Liver (tissue), 9 donors: ENCODE data around the gene MED12L. TPM values are rescaled to one million over a fixed set of nuclear protein-coding genes. Genes with fewer than 3 reads are reported as not detected.

Experiments used
- DNase-seq: peaks from one replicate; pipeline ENCODE4 v3.0.0-alpha.2; 2017; ENCODE audit warnings: low spot score
- H3K27ac ChIP-seq, 2 donors: one replicate each; pipeline ENCODE4 v1.7.0; 2013; ENCODE audit warnings: inconsistent platforms in 2 of 2, low read length in 2 of 2, control low read depth in 1 of 2, low read depth in 1 of 2, mild to moderate bottlenecking in 1 of 2
- H3K27me3 ChIP-seq, 4 donors: one replicate each; pipeline versions ENCODE4 v1.6.1 to v1.7.0; 2013; ENCODE audit warnings: low read length in 3 of 4, inconsistent platforms in 1 of 4, mild to moderate bottlenecking in 1 of 4, moderate library complexity in 1 of 4; ENCODE audit not compliant: control insufficient read depth in 4 of 4, insufficient read depth in 4 of 4
- H3K36me3 ChIP-seq, 4 donors: one replicate each; pipeline versions ENCODE4 v1.6.1 to v1.7.0; 2013; ENCODE audit warnings: low read length in 3 of 4, mild to moderate bottlenecking in 3 of 4, low read depth in 1 of 4, moderate library complexity in 1 of 4; ENCODE audit not compliant: control insufficient read depth in 4 of 4, insufficient read depth in 3 of 4
- H3K4me1 ChIP-seq, 4 donors: one replicate each; pipeline versions ENCODE4 v1.6.1 to v1.7.0; 2013; ENCODE audit warnings: low read length in 3 of 4, mild to moderate bottlenecking in 3 of 4, moderate library complexity in 1 of 4; ENCODE audit not compliant: control insufficient read depth in 4 of 4, insufficient read depth in 4 of 4
- H3K4me3 ChIP-seq, 3 donors: one replicate each; pipeline versions ENCODE4 v1.6.1 to v1.7.0; 2013; ENCODE audit warnings: low read length in 3 of 3, control low read depth in 1 of 3, low read depth in 1 of 3, mild to moderate bottlenecking in 1 of 3
- H3K9ac ChIP-seq, 2 donors: one replicate each; pipeline ENCODE4 v1.7.0; 2013; ENCODE audit warnings: low read length in 2 of 2, mild to moderate bottlenecking in 2 of 2, moderate library complexity in 2 of 2, control low read depth in 1 of 2, low read depth in 1 of 2
- H3K9me3 ChIP-seq, 4 donors: one replicate each; pipeline versions ENCODE4 v1.6.1 to v1.7.0; 2013; ENCODE audit warnings: low read length in 3 of 4; ENCODE audit not compliant: control insufficient read depth in 4 of 4
- ATF3 ChIP-seq: IDR thresholded peaks from 2 replicates; pipeline ENCODE4 v1.6.1; 2016; ENCODE audit warnings: antibody characterized with exemption
- EGR1 ChIP-seq, 2 donors: IDR thresholded peaks; 2 replicates each; pipeline ENCODE4 v1.6.1; 2016 to 2018; ENCODE audit warnings: antibody characterized with exemption in 2 of 2, low read depth in 2 of 2
- FOXA1 ChIP-seq: IDR thresholded peaks from 2 replicates; pipeline ENCODE4 v1.6.1; 2016; ENCODE audit warnings: antibody characterized with exemption
- FOXA2 ChIP-seq: IDR thresholded peaks from 2 replicates; pipeline ENCODE4 v1.6.1; 2016; ENCODE audit warnings: antibody characterized with exemption
- GABPA ChIP-seq, 2 donors: IDR thresholded peaks in 1 of 2; conservative IDR thresholded peaks in 1 of 2; 2 replicates each; pipeline ENCODE4 v1.6.1; 2016; ENCODE audit warnings: antibody characterized with exemption in 2 of 2, mild to moderate bottlenecking in 1 of 2, moderate library complexity in 1 of 2
- JUND ChIP-seq, 2 donors: IDR thresholded peaks; 2 replicates each; pipeline ENCODE4 v1.6.1; 2016; ENCODE audit warnings: antibody characterized with exemption in 2 of 2
- RAD21 ChIP-seq, 2 donors: IDR thresholded peaks; 2 replicates each; pipeline ENCODE4 v1.6.1; 2016; ENCODE audit warnings: antibody characterized with exemption in 2 of 2, mild to moderate bottlenecking in 2 of 2
- REST ChIP-seq: IDR thresholded peaks from 2 replicates; pipeline ENCODE4 v1.6.1; 2016; ENCODE audit warnings: antibody characterized with exemption, mild to moderate bottlenecking
- WGBS: extraction: QIAGEN DNeasy Blood & Tissue Kit; methylation state at CpG from one replicate; pipeline ENCODE4 v1.1.7; 2013; 5-methylcytosine and 5-hydroxymethylcytosine counted together
- polyA plus RNA-seq, 2 donors: library from polyadenylated mRNA; stranded (reverse) in 1 of 2; unstranded in 1 of 2; fragments of 200-250 nt in 1 of 2; fragments of >200 nt in 1 of 2; fragmentation: Nextera tagmentation in 1 of 2; extraction: Ambion mirVana in 1 of 2; gene quantifications; one replicate each; pipeline versions ENCODE4 v1.2.1 to v1.2.3, GENCODE V29; 2013 to 2015
- total RNA-seq, 2 donors: library from RNA; depleted of rRNA; stranded (reverse); fragments of >200 nt; gene quantifications; one replicate each; pipeline ENCODE4 v1.2.3, GENCODE V29; 2014
- TF ChIP-seq, protein P1 (sequence below): IDR thresholded peaks from 2 replicates; pipeline ENCODE4 v1.6.1; 2016; ENCODE audit warnings: antibody characterized with exemption
- donor health status: healthy.
- donor health status: healthy.
- donor health status: healthy.
- donor health status: healthy.
- donor health status: healthy.

The MED12L gene
- total and polyA plus RNA-seq, 4 donors = 0.02 to 2.1 (median 0.49) TPM

DNA sequence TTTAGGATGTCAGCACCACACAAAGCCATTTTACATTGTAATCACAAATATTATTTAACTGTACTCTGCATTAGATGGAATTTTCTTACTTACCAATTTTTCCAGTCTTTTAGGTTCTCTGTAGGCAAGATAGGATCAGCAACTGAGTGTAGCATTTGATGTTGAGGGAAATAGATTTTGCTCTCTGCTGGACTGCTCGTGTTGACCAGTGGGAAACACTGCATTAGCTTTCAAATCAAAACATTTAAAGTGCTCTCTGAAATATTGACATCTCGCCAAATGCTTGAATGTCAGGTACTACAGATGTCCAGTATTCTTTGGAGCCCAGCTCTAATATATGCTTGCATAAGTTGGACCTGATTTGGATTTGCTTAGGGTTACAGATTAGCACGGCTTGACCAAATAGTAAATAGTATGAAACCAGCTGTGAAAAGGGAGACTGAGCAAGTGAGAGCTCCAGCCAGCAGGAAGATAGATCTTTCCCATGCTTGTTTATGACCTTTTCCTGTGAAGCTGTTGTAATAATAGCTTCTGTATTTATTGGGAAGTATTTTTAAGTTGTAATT is 163.4 kb downstream of the MED12L start (continued):
- TF ChIP-seq REST (no peak), RAD21 (IDR thresholded peaks at IDR 0.05) (no peak), JUND (IDR thresholded peaks at IDR 0.05) (no peak)

DNA sequence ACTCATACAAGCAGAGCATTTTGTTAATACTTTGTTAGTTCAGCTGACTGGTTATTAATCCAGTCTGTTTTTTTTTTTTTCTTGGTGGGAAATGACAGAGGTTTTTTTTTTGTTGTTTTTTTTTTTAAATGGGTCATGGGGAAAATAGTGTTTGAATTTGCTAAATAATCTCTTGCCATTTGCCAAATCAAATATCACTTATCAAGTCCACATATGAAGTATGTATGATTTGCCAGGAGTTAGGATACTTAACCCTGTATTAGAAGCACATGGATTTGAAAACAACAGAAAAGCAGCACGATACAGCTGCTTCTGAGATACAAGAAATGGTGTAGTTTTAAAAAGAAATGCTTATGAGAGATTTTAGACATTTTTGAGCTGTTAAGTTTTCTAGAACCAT is 171.3 kb downstream of the MED12L start:
- Histone ChIP-seq H3K9me3 (no peaks in the 10 kb centered on the region), H3K36me3 (no peaks in the 10 kb centered on the region), H3K9ac (no peak overlapping the region), H3K4me3 (no peak overlapping the region), H3K27ac (no peak overlapping the region), H3K4me1 (peaks cover 0 to 1% (median 0%) of the 10 kb centered on the region in 4 donors), H3K27me3 (no peaks in the 10 kb centered on the region)
- 90% methylated on average over 1 of the region's 1 CpG for WGBS
- TF ChIP-seq JUND (IDR thresholded peaks at IDR 0.05) (no peak), RAD21 (IDR thresholded peaks at IDR 0.05) (no peak), REST (no peak), FOXA1 (no peak), ATF3 (no peak), GABPA (IDR thresholded peaks at IDR 0.05 in 1 of 2, conservative IDR thresholded peaks at IDR 0.05 in 1 of 2) (no peak)
- DNase-seq = no peak

- no peak overlapping the region for H3K27ac ChIP-seq
- DNase-seq = no peak
- no peaks in the 10 kb centered on the region for H3K9me3 ChIP-seq
- TF ChIP-seq FOXA2 = no peak
- TF ChIP-seq, protein P1, sequence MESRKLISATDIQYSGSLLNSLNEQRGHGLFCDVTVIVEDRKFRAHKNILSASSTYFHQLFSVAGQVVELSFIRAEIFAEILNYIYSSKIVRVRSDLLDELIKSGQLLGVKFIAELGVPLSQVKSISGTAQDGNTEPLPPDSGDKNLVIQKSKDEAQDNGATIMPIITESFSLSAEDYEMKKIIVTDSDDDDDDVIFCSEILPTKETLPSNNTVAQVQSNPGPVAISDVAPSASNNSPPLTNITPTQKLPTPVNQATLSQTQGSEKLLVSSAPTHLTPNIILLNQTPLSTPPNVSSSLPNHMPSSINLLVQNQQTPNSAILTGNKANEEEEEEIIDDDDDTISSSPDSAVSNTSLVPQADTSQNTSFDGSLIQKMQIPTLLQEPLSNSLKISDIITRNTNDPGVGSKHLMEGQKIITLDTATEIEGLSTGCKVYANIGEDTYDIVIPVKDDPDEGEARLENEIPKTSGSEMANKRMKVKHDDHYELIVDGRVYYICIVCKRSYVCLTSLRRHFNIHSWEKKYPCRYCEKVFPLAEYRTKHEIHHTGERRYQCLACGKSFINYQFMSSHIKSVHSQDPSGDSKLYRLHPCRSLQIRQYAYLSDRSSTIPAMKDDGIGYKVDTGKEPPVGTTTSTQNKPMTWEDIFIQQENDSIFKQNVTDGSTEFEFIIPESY = no peak
- no peak for TF ChIP-seq EGR1 (IDR thresholded peaks at IDR 0.05; ENCODE audit: low read depth in 2 of 2)
- no peaks in the 10 kb centered on the region for H3K36me3 ChIP-seq
- H3K4me3 ChIP-seq = no peak overlapping the region
- no peaks in the 10 kb centered on the region for H3K27me3 ChIP-seq
- H3K9ac ChIP-seq = no peak overlapping the region
- H3K4me1 ChIP-seq = peaks cover 0 to 1% (median 0%) of the 10 kb centered on the region in 4 donors
- WGBS = 63% methylated on average over 3 of the region's 3 CpGs
These were observed 174.2 kb downstream of the MED12L start for GRCh38 chr3:151259664-151260063.
